B cell (primary cell): ENCODE data around the gene TAF10. TPM values are rescaled to one million over a fixed set of nuclear protein-coding genes. Genes with fewer than 3 reads are reported as not detected.

ENCODE experiments used
- ATAC-seq: fragments of 200-7000 bp; cut with Tn5 transposase; one replicate; pipeline ENCODE4 v1.10.0; 2021; ENCODE audit warnings: low read depth, mild to moderate bottlenecking, moderate number of reproducible peaks, moderate library complexity
- CTCF ChIA-PET: fragments of 350-600 bp; sonication (Branson Sonifier 250); formaldehyde crosslinking; loops from one replicate; lab custom pipeline; 2021; ENCODE audit warnings: antibody characterized with exemption, inconsistent platforms; lab: Charles Lee
- POLR2A ChIA-PET: fragments of 350-600 bp; sonication (Branson Sonifier 250); formaldehyde crosslinking; loops from one replicate; lab custom pipeline; 2021; ENCODE audit warnings: antibody characterized with exemption; lab: Charles Lee
- DNase-seq: peaks from one replicate; pipeline ENCODE4 v3.0.0; 2013
- H2AFZ ChIP-seq: 2 replicates; pipeline ENCODE4 v1.6.1; 2012; ENCODE audit warnings: mild to moderate bottlenecking, low read depth, low read length; ENCODE audit not compliant: insufficient read depth, poor library complexity, severe bottlenecking
- H3K27ac ChIP-seq, 2 donors: 1 replicate in 1 of 2; 2 replicates in 1 of 2; pipeline ENCODE4 v1.5.1; 2012 to 2013; ENCODE audit warnings: low read length in 2 of 2, mild to moderate bottlenecking in 2 of 2, moderate library complexity in 1 of 2
- H3K27me3 ChIP-seq, 4 experiments: fragments of 200-600 bp in 1 of 4; sonication (generic) in 1 of 4; replicated peaks in 1 of 4; 1 replicate in 2 of 4; 2 replicates in 2 of 4; pipeline versions ENCODE4 v1.6.1 to v1.7.0; 2013 to 2016; ENCODE audit warnings: low read length in 3 of 4, mild to moderate bottlenecking in 2 of 4, mixed read lengths in 1 of 4, moderate library complexity in 1 of 4; ENCODE audit not compliant: insufficient read depth in 4 of 4, control insufficient read depth in 3 of 4; ENCODE audit errors: control extremely low read depth in 1 of 4
- H3K36me3 ChIP-seq, 2 experiments: replicated peaks in 1 of 2; 1 replicate in 1 of 2; 2 replicates in 1 of 2; pipeline versions ENCODE4 v1.6.1 to v1.7.1; 2013; ENCODE audit warnings: low read length in 1 of 2; ENCODE audit not compliant: insufficient read depth in 2 of 2, control insufficient read depth in 1 of 2; ENCODE audit errors: control extremely low read depth in 1 of 2, extremely low read depth in 1 of 2
- H3K4me1 ChIP-seq, 2 donors: fragments of 200-600 bp in 1 of 2; sonication (generic) in 1 of 2; 1 replicate in 1 of 2; 2 replicates in 1 of 2; pipeline versions ENCODE4 v1.5.1 to v1.6.1; 2013 to 2017; ENCODE audit warnings: low read length in 2 of 2; ENCODE audit not compliant: control insufficient read depth in 2 of 2, insufficient read depth in 2 of 2
- H3K4me2 ChIP-seq: replicated peaks from 2 replicates; pipeline ENCODE3; 2012; ENCODE audit warnings: mild to moderate bottlenecking, low read depth, low read length; ENCODE audit not compliant: poor library complexity, severe bottlenecking
- H3K4me3 ChIP-seq, 5 experiments: fragments of 200-600 bp in 1 of 5; sonication (generic) in 1 of 5; 1 replicate in 3 of 5; 2 replicates in 2 of 5; pipeline versions ENCODE4 v1.5.1 to v1.7.0; 2011 to 2016; ENCODE audit warnings: low read length in 4 of 5, mild to moderate bottlenecking in 4 of 5, low read depth in 2 of 5, control low read depth in 1 of 5, moderate library complexity in 1 of 5; ENCODE audit not compliant: insufficient read depth in 1 of 5; ENCODE audit errors: control extremely low read depth in 1 of 5, extremely low read depth in 1 of 5
- H3K79me2 ChIP-seq: fragments of 200-600 bp; sonication (generic); one replicate; pipeline ENCODE4 v1.6.0; 2016; ENCODE audit warnings: low read length; ENCODE audit not compliant: control insufficient read depth, insufficient read depth
- H3K9ac ChIP-seq: fragments of 200-600 bp; sonication (generic); 2 replicates; pipeline ENCODE4 v1.6.1; 2017; ENCODE audit warnings: mild to moderate bottlenecking, low read length, moderate library complexity
- H3K9me3 ChIP-seq, 3 donors: one replicate each; pipeline versions ENCODE4 v1.6.1 to v1.7.1; 2013; ENCODE audit warnings: low read length in 2 of 3; ENCODE audit not compliant: control insufficient read depth in 2 of 3, insufficient read depth in 1 of 3; ENCODE audit errors: control extremely low read depth in 1 of 3
- H4K20me1 ChIP-seq: 2 replicates; pipeline ENCODE4 v1.6.0; 2012; ENCODE audit warnings: mild to moderate bottlenecking, low read length; ENCODE audit not compliant: insufficient read depth, control insufficient read depth, poor library complexity, severe bottlenecking
- H3K27ac Mint-ChIP-seq: one replicate; pipeline ENCODE4 v1.8.0; 2021; ENCODE audit warnings: mixed read lengths
- H3K27me3 Mint-ChIP-seq: one replicate; pipeline ENCODE4 v1.8.0; 2021; ENCODE audit warnings: mixed read lengths
- H3K4me1 Mint-ChIP-seq: one replicate; pipeline ENCODE4 v1.8.0; 2021; ENCODE audit warnings: mixed read lengths
- H3K4me3 Mint-ChIP-seq: one replicate; pipeline ENCODE4 v1.8.0; 2021; ENCODE audit warnings: mixed read lengths
- H3K9me3 Mint-ChIP-seq: one replicate; pipeline ENCODE4 v1.8.0; 2022; ENCODE audit warnings: mixed read lengths; ENCODE audit not compliant: insufficient read depth
- EZH2 ChIP-seq: IDR thresholded peaks from 2 replicates; pipeline ENCODE4 v1.6.1; 2012; ENCODE audit warnings: borderline replicate concordance, low read depth, mild to moderate bottlenecking, moderate library complexity, low read length; ENCODE audit not compliant: insufficient read depth, poor library complexity, severe bottlenecking
- WGBS: methylation state at CpG from one replicate; pipeline ENCODE4 v1.1.5; 2013; ENCODE audit warnings: missing lambda C conversion rate; ENCODE audit not compliant: insufficient coverage; 5-methylcytosine and 5-hydroxymethylcytosine counted together
- intact Hi-C: fragments of 100-400 bp; cut with micrococcal nuclease; formaldehyde crosslinking; loops from one replicate; pipeline ENCODE4 v1.10.0; 2022
- polyA minus RNA-seq: library from RNA; depleted of rRNA, polyadenylated mRNA; stranded (reverse); fragments of >200 nt; gene quantifications from 2 replicates; pipeline ENCODE4 v1.2.3, GENCODE V29; 2012
- polyA plus RNA-seq: library from polyadenylated mRNA; depleted of rRNA; stranded (reverse); fragments of >200 nt; gene quantifications from 2 replicates; pipeline ENCODE4 v1.2.3, GENCODE V29; 2012
- total RNA-seq, 2 donors: library from RNA; stranded (reverse); fragments of 120-200 nt in 1 of 2; gene quantifications; 1 replicate in 1 of 2; 2 replicates in 1 of 2; pipeline versions ENCODE4 v1.2.3 to v1.2.4, GENCODE V29; 2013 to 2022
- TF ChIP-seq, protein P1 (sequence below): fragments of 200-600 bp; IDR thresholded peaks from one replicate; pipeline ENCODE4 v1.8.0; 2022; ENCODE audit warnings: antibody characterized with exemption, mild to moderate bottlenecking

Gene TAF10
- total RNA-seq (92.2 and 114 TPM in 2 replicates), polyA plus RNA-seq (107 and 156 TPM in 2 replicates), polyA minus RNA-seq (89.2 and 94.1 TPM in 2 replicates)
- total RNA-seq (2013): 110 TPM

DNA sequence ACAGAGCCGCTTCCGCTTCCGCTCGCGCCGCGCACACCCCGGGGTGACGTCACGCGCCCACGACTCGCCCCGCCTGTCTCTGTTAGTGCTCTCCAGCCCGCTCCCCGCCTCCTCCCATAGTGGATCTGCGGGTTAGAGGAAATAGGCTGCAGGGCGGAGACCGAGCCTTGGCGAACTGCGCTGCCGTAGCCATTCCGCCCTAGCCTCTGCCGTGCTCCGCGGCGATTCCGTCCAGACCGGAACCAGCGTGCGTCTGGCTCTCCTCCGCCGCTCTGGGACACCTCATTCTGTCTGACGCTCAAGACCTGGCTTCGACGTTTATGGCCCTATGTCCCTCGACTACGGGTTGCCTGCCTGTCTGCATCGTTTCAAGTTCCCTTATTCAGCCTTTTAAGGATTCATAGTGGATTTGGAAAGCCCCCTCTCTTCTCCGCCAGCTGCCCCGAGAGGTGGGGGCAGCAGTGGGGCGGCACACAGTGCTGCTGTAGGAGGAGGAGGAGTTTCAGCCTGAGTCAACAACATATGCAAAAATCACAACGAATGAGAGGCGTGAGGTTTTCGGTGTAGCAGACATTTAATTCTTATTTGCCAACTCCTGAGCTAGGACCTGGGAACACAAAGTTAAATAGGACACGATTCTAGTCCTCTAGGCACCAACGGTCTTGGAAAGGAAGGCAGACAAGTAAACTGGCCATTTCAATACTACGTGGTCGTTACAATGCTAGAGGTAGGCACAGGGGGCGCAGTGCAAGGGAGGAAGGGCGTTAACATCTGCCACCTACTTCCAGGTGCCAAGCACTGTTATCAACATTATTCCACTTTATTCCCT lies at the start of gene TAF10:
Gene TAF10, minus strand, starts transcription at position 4 of the 829 bp plus-strand sequence. CDS start 27 bp downstream, outside the sequence.
- H3K79me2 ChIP-seq: peaks cover 45% of the 10 kb centered on the region
- peaks cover 37% of the 10 kb centered on the region for H3K4me1 Mint-ChIP-seq

More for the DNA sequence above, at the start of gene TAF10:
- Histone ChIP-seq H3K4me2 (peak within 1 kb of the TSS; percentile 71), H3K27ac (peak within 1 kb of the TSS; percentile 99 to 100), H2AFZ (peak within 1 kb of the TSS; percentile 71), H3K27me3 (no peaks in the 10 kb centered on the region), H3K4me3 (peak within 1 kb of the TSS; percentile 79 to 95 (median 85)), H4K20me1 (no peaks in the 10 kb centered on the region), H3K9me3 (no peaks in the 10 kb centered on the region), H3K4me1 (peaks cover 23 to 32% of the 10 kb centered on the region in 2 donors), H3K9ac (peak within 1 kb of the TSS; percentile 98), H3K36me3 (peaks cover 2 to 75% of the 10 kb centered on the region in 2 experiments)
- ChIA-PET CTCF (interaction anchor here (0.6 to 4.7 kb wide), 10 partner anchors 8 to 98 kb away, joined by 3 to 33 read pairs (median 6); partner anchors contain the start of genes DCHS1 and MRPL17), POLR2A (interaction anchor here (0.6 to 2.1 kb wide), 13 partner anchors 8 to 378 kb away, joined by 3 to 19 read pairs (median 6); partner anchors contain the start of genes ARFIP2, FHIP1B, ILK and MRPL17)
- peak; percentile 80 for ATAC-seq
- H3K27ac Mint-ChIP-seq: peak within 1 kb of the TSS; percentile 96
- H3K4me3 Mint-ChIP-seq: peak within 1 kb of the TSS; percentile 95
- H3K9me3 Mint-ChIP-seq: no peaks in the 10 kb centered on the region
- intact Hi-C loops: loop anchor here (1.0 kb wide), 3 partner anchors 9 to 131 kb away; partner anchors contain the start of genes ARFIP2, ILK, MRPL17 and RRP8
- peak; percentile 96 for DNase-seq
- WGBS: 0% methylated on average over 41 of the region's 51 CpGs
- no peak for TF ChIP-seq EZH2
- TF ChIP-seq, protein P1, sequence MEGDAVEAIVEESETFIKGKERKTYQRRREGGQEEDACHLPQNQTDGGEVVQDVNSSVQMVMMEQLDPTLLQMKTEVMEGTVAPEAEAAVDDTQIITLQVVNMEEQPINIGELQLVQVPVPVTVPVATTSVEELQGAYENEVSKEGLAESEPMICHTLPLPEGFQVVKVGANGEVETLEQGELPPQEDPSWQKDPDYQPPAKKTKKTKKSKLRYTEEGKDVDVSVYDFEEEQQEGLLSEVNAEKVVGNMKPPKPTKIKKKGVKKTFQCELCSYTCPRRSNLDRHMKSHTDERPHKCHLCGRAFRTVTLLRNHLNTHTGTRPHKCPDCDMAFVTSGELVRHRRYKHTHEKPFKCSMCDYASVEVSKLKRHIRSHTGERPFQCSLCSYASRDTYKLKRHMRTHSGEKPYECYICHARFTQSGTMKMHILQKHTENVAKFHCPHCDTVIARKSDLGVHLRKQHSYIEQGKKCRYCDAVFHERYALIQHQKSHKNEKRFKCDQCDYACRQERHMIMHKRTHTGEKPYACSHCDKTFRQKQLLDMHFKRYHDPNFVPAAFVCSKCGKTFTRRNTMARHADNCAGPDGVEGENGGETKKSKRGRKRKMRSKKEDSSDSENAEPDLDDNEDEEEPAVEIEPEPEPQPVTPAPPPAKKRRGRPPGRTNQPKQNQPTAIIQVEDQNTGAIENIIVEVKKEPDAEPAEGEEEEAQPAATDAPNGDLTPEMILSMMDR: peak; percentile 41
- no peaks in the 10 kb centered on the region for H3K27me3 Mint-ChIP-seq
